Measurements from ENCODE around the gene S100A16. TPM values are rescaled to one million over a fixed set of nuclear protein-coding genes. Genes with fewer than 3 reads are reported as not detected.

The S100A16 gene
- total and polyA plus RNA-seq, 8 donors = 8.9 to 361 (median 120) TPM

GRCh38 chr1:153560771-153561465, 52.0 kb downstream of the S100A16 start:
- 84 to 90% (median 86%) methylated on average over 10 of the region's 10 CpGs for WGBS, 5 donors
- Histone ChIP-seq H3K4me1 (peaks cover 7 to 8% (median 7%) of the 10 kb centered on the region in 4 donors), H3K27ac (no peak overlapping the region), H3K4me3 (no peak overlapping the region), H3K9me3 (no peaks in the 10 kb centered on the region), H3K36me3 (no peaks in the 10 kb centered on the region), H3K27me3 (no peaks in the 10 kb centered on the region)
- intact Hi-C loops (cut with DNase I; ENCODE audit: low total_unique reads) = loop anchor here (5.0 kb wide), 1 partner anchor 44 kb away; no protein-coding TSS in a partner anchor
- TF ChIP-seq POLR2A (IDR thresholded peaks at IDR 0.05) (no peak), CTCF (IDR thresholded peaks at IDR 0.05) (no peak), POLR2AphosphoS5 (IDR thresholded peaks at IDR 0.05) (no peak), EP300 (IDR thresholded peaks at IDR 0.05) (no peak)
- DNase-seq = no peak

DNA sequence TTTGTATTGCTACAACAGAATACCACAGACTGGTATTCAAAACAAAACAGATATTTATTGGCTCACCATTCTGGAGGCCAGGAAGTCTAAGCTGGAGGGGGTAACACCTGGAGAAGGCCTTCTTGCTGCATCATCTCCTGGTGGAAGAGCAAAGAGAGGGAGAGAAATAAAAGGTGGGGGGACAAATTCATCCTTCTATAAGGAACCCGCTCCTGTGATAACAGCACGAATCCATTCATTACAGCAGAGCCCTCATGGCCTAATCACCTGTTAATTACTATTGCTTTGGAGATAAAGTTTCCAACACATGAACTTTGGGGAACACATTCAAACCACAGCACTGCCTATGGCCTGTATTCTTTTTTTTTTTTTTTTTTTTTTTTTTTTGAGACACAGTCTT, 52.7 kb downstream of the S100A16 start:
- Histone ChIP-seq H3K4me3 (no peak overlapping the region), H3K27me3 (no peaks in the 10 kb centered on the region), H3K27ac (no peak overlapping the region), H3K4me1 (peaks cover under 1% of the 10 kb centered on the region in 4 donors), H3K36me3 (no peaks in the 10 kb centered on the region), H3K9me3 (no peaks in the 10 kb centered on the region)
- intact Hi-C loops (cut with DNase I; ENCODE audit: low total_unique reads) = loop anchor here (5.0 kb wide), 1 partner anchor 43 kb away; no protein-coding TSS in a partner anchor
- DNase-seq = no peak
- 70 to 100% (median 95%) methylated on average over 2 of the region's 2 CpGs for WGBS, 5 donors
- TF ChIP-seq EP300 (IDR thresholded peaks at IDR 0.05) (no peak), POLR2AphosphoS5 (IDR thresholded peaks at IDR 0.05) (no peak), CTCF (IDR thresholded peaks at IDR 0.05) (no peak), POLR2A (IDR thresholded peaks at IDR 0.05) (no peak)

DNA sequence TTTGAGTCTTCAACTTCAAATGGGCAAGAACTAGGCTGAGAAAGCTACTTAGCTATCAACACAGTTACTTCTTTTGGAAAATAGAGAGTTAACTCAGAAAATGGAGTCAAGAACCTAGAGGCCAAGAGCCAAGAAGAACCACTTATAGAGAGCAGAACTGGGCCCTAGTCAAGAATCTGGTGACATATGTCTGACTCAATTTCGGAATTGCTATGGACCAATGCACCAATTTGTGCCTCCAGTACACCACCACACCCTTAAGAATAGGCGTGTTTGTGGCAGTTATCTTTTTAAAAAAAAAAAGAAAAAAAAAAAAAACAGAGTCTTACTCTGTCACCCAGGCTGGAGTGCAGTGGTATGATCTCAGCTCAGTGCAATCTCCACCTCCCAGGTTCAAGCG, 55.1 kb downstream of the S100A16 start:
- Histone ChIP-seq H3K4me3 (no peak overlapping the region), H3K4me1 (peaks cover 0 to 19% (median 11%) of the 10 kb centered on the region in 4 donors), H3K9me3 (no peaks in the 10 kb centered on the region), H3K27ac (no peak overlapping the region), H3K36me3 (no peaks in the 10 kb centered on the region), H3K27me3 (no peaks in the 10 kb centered on the region)
- intact Hi-C loops (cut with DNase I; ENCODE audit: low total_unique reads) = no loop called here
- no peak for DNase-seq
- TF ChIP-seq POLR2AphosphoS5 (IDR thresholded peaks at IDR 0.05) (no peak), EP300 (IDR thresholded peaks at IDR 0.05) (no peak), POLR2A (IDR thresholded peaks at IDR 0.05) (no peak), CTCF (IDR thresholded peaks at IDR 0.05) (no peak)
- WGBS, 5 donors = 93 to 96% (median 94%) methylated on average over 3 of the region's 3 CpGs

Other genes with a start within 250 kb of the S100A16 start
- gene S100A12, start 237.5 kb downstream of the S100A16 start, total RNA-seq = 1 to 10 TPM in 1 of 5 donors, not detected in 4; 9.0 TPM
- gene S100A12, start 237.5 kb downstream of the S100A16 start, polyA plus RNA-seq = 10 to 100 TPM in 2 of 3 donors, 1 to 10 TPM in 1; 8.2 to 58.3 (median 23.5) TPM
- 10 to 100 TPM in 4 of 5 donors, not detected in 1; 16.8 to 86.4 (median 38.1) TPM for gene S100A8, start 222.1 kb downstream of the S100A16 start, total RNA-seq
- over 10,000 TPM in 1 of 3 donors, 100 to 1,000 TPM in 2; 144 to 21,822 (median 281) TPM for gene S100A8, start 222.1 kb downstream of the S100A16 start, polyA plus RNA-seq
- gene S100A7A, start 196.6 kb downstream of the S100A16 start, total RNA-seq = not detected
- gene S100A7A, start 196.6 kb downstream of the S100A16 start, polyA plus RNA-seq = under 1 TPM in 1 of 3 donors, not detected in 2; 0.20 TPM
- gene S100A7, start 152.5 kb downstream of the S100A16 start, total RNA-seq = not detected
- 100 to 1,000 TPM in 1 of 3 donors, not detected in 2; 107 TPM for gene S100A7, start 152.5 kb downstream of the S100A16 start, polyA plus RNA-seq
- gene S100A6, start 77.1 kb downstream of the S100A16 start, total RNA-seq = 100 to 1,000 TPM; 154 to 680 (median 330) TPM
- 1,000 to 10,000 TPM; 1,447 to 2,520 (median 1,620) TPM for gene S100A6, start 77.1 kb downstream of the S100A16 start, polyA plus RNA-seq
- gene S100A5, start 72.2 kb downstream of the S100A16 start, total RNA-seq = not detected
- not detected for gene S100A5, start 72.2 kb downstream of the S100A16 start, polyA plus RNA-seq
- 10 to 100 TPM in 4 of 5 donors, 1 to 10 TPM in 1; 9.9 to 53.3 (median 19.4) TPM for gene S100A4, start 67.3 kb downstream of the S100A16 start, total RNA-seq
- 100 to 1,000 TPM; 145 to 541 (median 274) TPM for gene S100A4, start 67.3 kb downstream of the S100A16 start, polyA plus RNA-seq
- gene S100A3, start 63.9 kb downstream of the S100A16 start, total RNA-seq = not detected
- 10 to 100 TPM in 1 of 3 donors, 1 to 10 TPM in 2; 2.6 to 15.0 (median 5.4) TPM for gene S100A3, start 63.9 kb downstream of the S100A16 start, polyA plus RNA-seq
- gene S100A2, start 47.3 kb downstream of the S100A16 start, total RNA-seq = 10 to 100 TPM in 1 of 5 donors, 1 to 10 TPM in 1, not detected in 3; 2.2 to 12.7 TPM
- gene S100A2, start 47.3 kb downstream of the S100A16 start, polyA plus RNA-seq = 1,000 to 10,000 TPM in 1 of 3 donors, 1 to 10 TPM in 2; 4.9 to 1,809 (median 8.3) TPM
- 100 to 1,000 TPM in 1 of 5 donors, 10 to 100 TPM in 3, 1 to 10 TPM in 1; 8.8 to 488 (median 29.0) TPM for gene S100A14, start 3.2 kb upstream of the S100A16 start, total RNA-seq
- 100 to 1,000 TPM in 2 of 3 donors, 10 to 100 TPM in 1; 70.2 to 751 (median 244) TPM for gene S100A14, start 3.2 kb upstream of the S100A16 start, polyA plus RNA-seq
- 10 to 100 TPM; 18.7 to 54.6 (median 23.5) TPM for gene S100A13, start 14.4 kb upstream of the S100A16 start, total RNA-seq
- 100 to 1,000 TPM; 140 to 271 (median 207) TPM for gene S100A13, start 14.4 kb upstream of the S100A16 start, polyA plus RNA-seq
- gene S100A1, start 15.3 kb upstream of the S100A16 start, total RNA-seq = not detected
- 10 to 100 TPM in 2 of 3 donors, 1 to 10 TPM in 1; 5.7 to 64.8 (median 45.5) TPM for gene S100A1, start 15.3 kb upstream of the S100A16 start, polyA plus RNA-seq
- gene CHTOP, start 20.9 kb upstream of the S100A16 start, total RNA-seq = 100 to 1,000 TPM in 1 of 5 donors, 10 to 100 TPM in 4; 21.7 to 111 (median 74.3) TPM
- 10 to 100 TPM; 41.3 to 53.2 (median 46.0) TPM for gene CHTOP, start 20.9 kb upstream of the S100A16 start, polyA plus RNA-seq
- 10 to 100 TPM; 14.9 to 82.9 (median 15.6) TPM for gene SNAPIN, start 45.6 kb upstream of the S100A16 start, total RNA-seq
- 10 to 100 TPM; 29.4 to 35.5 (median 29.5) TPM for gene SNAPIN, start 45.6 kb upstream of the S100A16 start, polyA plus RNA-seq
- 100 to 1,000 TPM in 1 of 5 donors, 10 to 100 TPM in 4; 17.1 to 138 (median 41.5) TPM for gene ILF2, start 57.9 kb upstream of the S100A16 start, total RNA-seq
- 100 to 1,000 TPM in 1 of 3 donors, 10 to 100 TPM in 2; 49.1 to 103 (median 98.9) TPM for gene ILF2, start 57.9 kb upstream of the S100A16 start, polyA plus RNA-seq
- 10 to 100 TPM in 2 of 5 donors, 1 to 10 TPM in 3; 5.4 to 39.7 (median 6.6) TPM for gene NPR1, start 65.6 kb upstream of the S100A16 start, total RNA-seq
- gene NPR1, start 65.6 kb upstream of the S100A16 start, polyA plus RNA-seq = 1 to 10 TPM; 1.4 to 5.7 (median 2.4) TPM
- 10 to 100 TPM; 28.1 to 48.2 (median 39.4) TPM for gene INTS3, start 114.9 kb upstream of the S100A16 start, total RNA-seq
- 10 to 100 TPM; 11.0 to 39.2 (median 19.1) TPM for gene INTS3, start 114.9 kb upstream of the S100A16 start, polyA plus RNA-seq
- gene SLC27A3, start 162.3 kb upstream of the S100A16 start, total RNA-seq = 10 to 100 TPM; 14.9 to 89.9 (median 62.2) TPM
- 10 to 100 TPM; 17.4 to 86.8 (median 44.1) TPM for gene SLC27A3, start 162.3 kb upstream of the S100A16 start, polyA plus RNA-seq

All from stomach (tissue), 9 donors.